Smooth muscle cell (in vitro differentiated cells): ENCODE measurements around the gene COMMD9. TPM values are rescaled to one million over a fixed set of nuclear protein-coding genes. Genes with fewer than 3 reads are reported as not detected.

ENCODE experiments used
- DNase-seq: peaks from one replicate; lab custom pipeline; 2025; ENCODE audit not compliant: unreplicated experiment; lab: John Stamatoyannopoulos, UW
- H2AFZ ChIP-seq: fragments of 200-600 bp; sonication (generic); 2 replicates; pipeline ENCODE4 v1.6.0; 2016; ENCODE audit warnings: antibody characterized with exemption, low read depth, mild to moderate bottlenecking
- H3F3A ChIP-seq: fragments of 200-600 bp; sonication (generic); 2 replicates; pipeline ENCODE4 v1.6.0; 2017; ENCODE audit warnings: antibody characterized with exemption, low read depth
- H3K27ac ChIP-seq: fragments of 200-600 bp; sonication (generic); 2 replicates; pipeline ENCODE4 v1.5.1; 2016; ENCODE audit warnings: low read depth, mild to moderate bottlenecking
- H3K27me3 ChIP-seq: fragments of 200-600 bp; sonication (generic); 2 replicates; pipeline ENCODE4 v1.6.1; 2016; ENCODE audit warnings: low read depth, mild to moderate bottlenecking
- H3K36me3 ChIP-seq: fragments of 200-600 bp; sonication (generic); 2 replicates; pipeline ENCODE4 v1.5.1; 2016; ENCODE audit warnings: low read depth
- H3K4me1 ChIP-seq: fragments of 200-600 bp; sonication (generic); 2 replicates; pipeline ENCODE4 v1.5.1; 2016; ENCODE audit warnings: low read depth
- H3K4me2 ChIP-seq: fragments of 200-600 bp; sonication (generic); 2 replicates; pipeline ENCODE4 v1.6.0; 2016; ENCODE audit warnings: mild to moderate bottlenecking
- H3K4me3 ChIP-seq: fragments of 200-600 bp; sonication (generic); 2 replicates; pipeline ENCODE4 v1.5.1; 2016; ENCODE audit warnings: mild to moderate bottlenecking
- H3K79me2 ChIP-seq: fragments of 200-600 bp; sonication (generic); 2 replicates; pipeline ENCODE4 v1.6.0; 2016; ENCODE audit warnings: low read depth, mild to moderate bottlenecking
- H3K9ac ChIP-seq: fragments of 200-600 bp; sonication (generic); 2 replicates; pipeline ENCODE4 v1.6.0; 2016; ENCODE audit warnings: low read depth
- H3K9me3 ChIP-seq: fragments of 200-600 bp; sonication (generic); replicated peaks from 2 replicates; pipeline ENCODE4 v1.5.1; 2016; ENCODE audit warnings: low read depth
- H4K20me1 ChIP-seq: fragments of 200-600 bp; sonication (generic); 2 replicates; pipeline ENCODE4 v1.6.0; 2016; ENCODE audit warnings: low read depth
- CTCF ChIP-seq: fragments of 200-600 bp; sonication (generic); IDR thresholded peaks from 2 replicates; pipeline ENCODE4 v1.5.1; 2017; ENCODE audit warnings: borderline replicate concordance, mild to moderate bottlenecking, antibody characterized with exemption; ENCODE audit not compliant: insufficient read depth, poor library complexity, severe bottlenecking
- WGBS: methylation state at CpG from one replicate; pipeline ENCODE4 v1.1.7; 2016; ENCODE audit warnings: low lambda C conversion rate; 5-methylcytosine and 5-hydroxymethylcytosine counted together
- polyA plus RNA-seq: library from polyadenylated mRNA; unstranded; fragments of >200 nt; fragmentation: Nextera tagmentation; extraction: Ambion mirVana; gene quantifications from 2 replicates; pipeline ENCODE4 v1.2.1, GENCODE V29; 2016
- total RNA-seq: library from RNA; depleted of rRNA; stranded (reverse); fragments of >200 nt; gene quantifications from 2 replicates; pipeline ENCODE4 v1.2.3, GENCODE V29; 2014

COMMD9 gene
- total and polyA plus RNA-seq, 2 experiments from 2014 or later, result 35.9 to 83.0 TPM

GRCh38 chr11:36237391-36237790 is 51.8 kb downstream of the COMMD9 start:
- no peaks in the 10 kb centered on the region for H3K36me3 ChIP-seq
- H3K27ac ChIP-seq, result no peak overlapping the region
- no peaks in the 10 kb centered on the region for H3K9me3 ChIP-seq
- TF ChIP-seq CTCF, result no peak
- no peaks in the 10 kb centered on the region for H4K20me1 ChIP-seq
- H3K27me3 ChIP-seq, result no peaks in the 10 kb centered on the region
- H3K79me2 ChIP-seq, result no peaks in the 10 kb centered on the region
- no peak overlapping the region for H3K9ac ChIP-seq
- peaks cover 4% of the 10 kb centered on the region for H3F3A ChIP-seq
- no peak overlapping the region for H3K4me2 ChIP-seq
- DNase-seq, result no peak
- H3K4me3 ChIP-seq, result no peak overlapping the region
- no peaks in the 10 kb centered on the region for H3K4me1 ChIP-seq
- H2AFZ ChIP-seq, result no peak overlapping the region

GRCh38 chr11:36235750-36236149 is 53.5 kb downstream of the COMMD9 start:
- no peak for DNase-seq
- no peaks in the 10 kb centered on the region for H4K20me1 ChIP-seq
- peaks cover 11% of the 10 kb centered on the region for H3K4me1 ChIP-seq
- no peaks in the 10 kb centered on the region for H3K79me2 ChIP-seq
- H3K36me3 ChIP-seq, result no peaks in the 10 kb centered on the region
- H2AFZ ChIP-seq, result no peak overlapping the region
- H3K9ac ChIP-seq, result no peak overlapping the region
- no peak for TF ChIP-seq CTCF
- WGBS, result 54% methylated on average over 3 of the region's 3 CpGs
- H3F3A ChIP-seq, result peaks cover 13% of the 10 kb centered on the region
- H3K9me3 ChIP-seq, result no peaks in the 10 kb centered on the region
- H3K27me3 ChIP-seq, result no peaks in the 10 kb centered on the region
- H3K27ac ChIP-seq, result no peak overlapping the region
- no peak overlapping the region for H3K4me3 ChIP-seq
- no peak overlapping the region for H3K4me2 ChIP-seq

- no peak overlapping the region for H3K27ac ChIP-seq
- no peaks in the 10 kb centered on the region for H3K27me3 ChIP-seq
- no peak overlapping the region for H2AFZ ChIP-seq
- H3K9me3 ChIP-seq, result no peaks in the 10 kb centered on the region
- no peaks in the 10 kb centered on the region for H3K36me3 ChIP-seq
- no peak overlapping the region for H3K9ac ChIP-seq
- H3K4me3 ChIP-seq, result no peak overlapping the region
- peaks cover 22% of the 10 kb centered on the region for H3F3A ChIP-seq
- 74% methylated on average over 2 of the region's 2 CpGs for WGBS
- no peak for TF ChIP-seq CTCF
- no peak for DNase-seq
- no peaks in the 10 kb centered on the region for H3K79me2 ChIP-seq
- no peak overlapping the region for H3K4me2 ChIP-seq
- H3K4me1 ChIP-seq, result peaks cover 16% of the 10 kb centered on the region
- no peaks in the 10 kb centered on the region for H4K20me1 ChIP-seq
Observed at GRCh38 chr11:36234825-36235224, 54.4 kb downstream of the COMMD9 start.

GRCh38 chr11:36233204-36233603 is 56.0 kb downstream of the COMMD9 start:
- no peaks in the 10 kb centered on the region for H4K20me1 ChIP-seq
- H3K27me3 ChIP-seq, result no peaks in the 10 kb centered on the region
- H3K4me3 ChIP-seq, result no peak overlapping the region
- 26% methylated on average over 3 of the region's 3 CpGs for WGBS
- no peaks in the 10 kb centered on the region for H3K79me2 ChIP-seq
- H3K36me3 ChIP-seq, result no peaks in the 10 kb centered on the region
- H3F3A ChIP-seq, result peaks cover 22% of the 10 kb centered on the region
- no peak for TF ChIP-seq CTCF
- no peaks in the 10 kb centered on the region for H3K9me3 ChIP-seq
- DNase-seq, result no peak
- peak overlapping the region; percentile 42 for H3K4me2 ChIP-seq
- peaks cover 16% of the 10 kb centered on the region for H3K4me1 ChIP-seq
- no peak overlapping the region for H2AFZ ChIP-seq
- H3K27ac ChIP-seq, result no peak overlapping the region
- no peak overlapping the region for H3K9ac ChIP-seq
